Measurements from ENCODE around the gene KAZN. TPM values are rescaled to one million over a fixed set of nuclear protein-coding genes. Genes with fewer than 3 reads are reported as not detected.

KAZN gene
- total and polyA plus RNA-seq, 2 of the 8 experiments (the other 6 are each of a cell fraction or from before 2014, with no cell fraction given): 3.7 to 11.8 TPM

- TF ChIP-seq CBX5 (IDR thresholded peaks at IDR 0.05; ENCODE audit: low read depth, low read length) (no peak), TAF7 (optimal IDR thresholded peaks at IDR 0.05; ENCODE audit: borderline replicate concordance, low read depth, low read length) (no peak), SIRT6 (IDR thresholded peaks at IDR 0.05; ENCODE audit: low read length) (no peak), SUZ12 (IDR thresholded peaks at IDR 0.05; ENCODE audit: low read length) (no peak), SIN3A (conservative IDR thresholded peaks at IDR 0.05 in 1 of 2, IDR thresholded peaks at IDR 0.05 in 1 of 2; ENCODE audit: low read depth in 1 of 2, low read length in 2 of 2) (no peak), RXRA (IDR thresholded peaks at IDR 0.05; ENCODE audit: insufficient read depth, low read depth, low read length) (no peak), E2F6 (IDR thresholded peaks at IDR 0.05) (no peak), YY1 (IDR thresholded peaks at IDR 0.05; ENCODE audit: low read depth, low read length) (no peak)
These were observed 505.4 kb downstream of the KAZN start (continued) for GRCh38 chr1:15103906-15104305.
